Nucleus accumbens (tissue), 56 donors: Measurements from ENCODE around the gene PCED1A.

ENCODE experiments used
- DNase-seq, 56 donors: peaks; one replicate each; lab custom pipeline; 2025; lab: John Stamatoyannopoulos, UW

The PCED1A gene

GRCh38 chr20:2866236-2866635 lies 25.8 kb upstream of the PCED1A start:
- no peak for DNase-seq

GRCh38 chr20:2865630-2866029 lies 25.2 kb upstream of the PCED1A start:
- peak in 3 of 56 donors; percentile 7 to 24 (median 13) for DNase-seq

GRCh38 chr20:2865101-2865500 lies 24.6 kb upstream of the PCED1A start:
- no peak for DNase-seq

- no peak for DNase-seq
Observed at GRCh38 chr20:2864626-2865025, 24.2 kb upstream of the PCED1A start.

- DNase-seq: peak in 9 of 56 donors; percentile 8 to 34 (median 21)
Observed at GRCh38 chr20:2859330-2860121, 19.1 kb upstream of the PCED1A start.

GRCh38 chr20:2858591-2858990 lies 18.1 kb upstream of the PCED1A start:
- no peak for DNase-seq

GRCh38 chr20:2851086-2851485 lies 10.6 kb upstream of the PCED1A start:
- DNase-seq: no peak

- no peak for DNase-seq
Observed at GRCh38 chr20:2849529-2849928, 9.1 kb upstream of the PCED1A start.

GRCh38 chr20:2847802-2848201 lies 7.3 kb upstream of the PCED1A start:
- DNase-seq: no peak

- DNase-seq: no peak
Observed at GRCh38 chr20:2846698-2847097, 6.2 kb upstream of the PCED1A start.

- DNase-seq: no peak
Observed at GRCh38 chr20:2845607-2846006, 5.2 kb upstream of the PCED1A start.

- peak in 20 of 56 donors; percentile 18 to 65 (median 48) for DNase-seq
Observed at GRCh38 chr20:2840967-2841531, 594 bp upstream of the PCED1A start.

GRCh38 chr20:2839732-2840137 lies 720 bp downstream of the PCED1A start:
- DNase-seq: peak in 2 of 56 donors; percentile 12 to 26

GRCh38 chr20:2838847-2839671 lies 1.4 kb downstream of the PCED1A start:
- DNase-seq: no peak

GRCh38 chr20:2838170-2838797 lies 2.2 kb downstream of the PCED1A start:
- no peak for DNase-seq

- no peak for DNase-seq
Observed at GRCh38 chr20:2837221-2837960, 3.1 kb downstream of the PCED1A start.

- DNase-seq: no peak
Observed at GRCh38 chr20:2836035-2836434, 4.4 kb downstream of the PCED1A start.

GRCh38 chr20:2835331-2835796 lies 5.1 kb downstream of the PCED1A start:
- no peak for DNase-seq

GRCh38 chr20:2834401-2835110 lies 5.9 kb downstream of the PCED1A start:
- no peak for DNase-seq
